COR-L47 (cell line): ENCODE results near the gene TNS1.

ENCODE experiments used
- DNase-seq: peaks from one replicate; lab custom pipeline; 2025; lab: John Stamatoyannopoulos, UW

The TNS1 gene

GRCh38 chr2:217870528-217871011 is 132.2 kb downstream of the TNS1 start:
- DNase-seq: no peak

GRCh38 chr2:217868911-217869334 is 133.9 kb downstream of the TNS1 start:
- no peak for DNase-seq

GRCh38 chr2:217868265-217868892 is 134.4 kb downstream of the TNS1 start:
- DNase-seq: no peak

GRCh38 chr2:217866457-217866856 is 136.3 kb downstream of the TNS1 start:
- DNase-seq: no peak

GRCh38 chr2:217864963-217865772 is 137.6 kb downstream of the TNS1 start:
- DNase-seq: no peak

- no peak for DNase-seq
Observed at GRCh38 chr2:217863883-217864282, 138.9 kb downstream of the TNS1 start.

GRCh38 chr2:217861334-217861877 is 141.4 kb downstream of the TNS1 start:
- DNase-seq: no peak

GRCh38 chr2:217859926-217860325 is 142.9 kb downstream of the TNS1 start:
- no peak for DNase-seq

- DNase-seq: no peak
Observed at GRCh38 chr2:217858519-217859491, 144.0 kb downstream of the TNS1 start.

- no peak for DNase-seq
Observed at GRCh38 chr2:217857624-217858506, 144.9 kb downstream of the TNS1 start.

- no peak for DNase-seq
Observed at GRCh38 chr2:217856871-217857270, 145.9 kb downstream of the TNS1 start.

- DNase-seq: no peak
Observed at GRCh38 chr2:217856159-217856558, 146.6 kb downstream of the TNS1 start.

- no peak for DNase-seq
Observed at GRCh38 chr2:217854684-217855420, 147.9 kb downstream of the TNS1 start.

GRCh38 chr2:217853961-217854360 is 148.8 kb downstream of the TNS1 start:
- no peak for DNase-seq

GRCh38 chr2:217853301-217853881 is 149.4 kb downstream of the TNS1 start:
- no peak for DNase-seq

GRCh38 chr2:217852555-217853211 is 150.1 kb downstream of the TNS1 start:
- DNase-seq: no peak

GRCh38 chr2:217851191-217852020 is 151.4 kb downstream of the TNS1 start:
- no peak for DNase-seq
